ENCODE data around the gene ZCCHC7.
"Not testable (repeated sequence)": the region's sequence is repeated elsewhere in the genome, so short reads cannot be mapped to it uniquely, and the experiment has no call there.

Gene ZCCHC7

GRCh38 chr9:37184905-37185867 is 64.8 kb downstream of the ZCCHC7 start:
- H3K36me3 ChIP-seq (ENCODE audit: control insufficient read depth, insufficient read depth, low read length) = peaks cover 4% of the 10 kb centered on the region
- no peaks in the 10 kb centered on the region for H3K27me3 ChIP-seq (replicated peaks; ENCODE audit: control insufficient read depth, insufficient read depth, low read length, poor library complexity, severe bottlenecking)
- no peak overlapping the region for H3K4me3 ChIP-seq (ENCODE audit: insufficient read depth, low read depth, low read length, poor library complexity, severe bottlenecking)
- no peak overlapping the region for H3K27ac ChIP-seq (ENCODE audit: insufficient read depth, low read length, poor library complexity, severe bottlenecking)
- H3K4me1 ChIP-seq (ENCODE audit: control insufficient read depth, insufficient read depth, low read length, poor library complexity, severe bottlenecking) = peaks cover 8% of the 10 kb centered on the region
- H3K9me3 ChIP-seq (ENCODE audit: control insufficient read depth, low read length) = no peaks in the 10 kb centered on the region
- no peak for DNase-seq

GRCh38 chr9:37187292-37187691 is 66.9 kb downstream of the ZCCHC7 start:
- Histone ChIP-seq H3K4me1 (ENCODE audit: control insufficient read depth, insufficient read depth, low read length, poor library complexity, severe bottlenecking) (peaks cover 8% of the 10 kb centered on the region), H3K9me3 (ENCODE audit: control insufficient read depth, low read length) (no peaks in the 10 kb centered on the region), H3K36me3 (ENCODE audit: control insufficient read depth, insufficient read depth, low read length) (peaks cover 4% of the 10 kb centered on the region), H3K27me3 (replicated peaks; ENCODE audit: control insufficient read depth, insufficient read depth, low read length, poor library complexity, severe bottlenecking) (no peaks in the 10 kb centered on the region), H3K4me3 (ENCODE audit: insufficient read depth, low read depth, low read length, poor library complexity, severe bottlenecking) (no peak overlapping the region), H3K27ac (ENCODE audit: insufficient read depth, low read length, poor library complexity, severe bottlenecking) (no peak overlapping the region)
- DNase-seq = no peak

- H3K27ac ChIP-seq (ENCODE audit: insufficient read depth, low read length, poor library complexity, severe bottlenecking) = no peak overlapping the region
- H3K4me1 ChIP-seq (ENCODE audit: control insufficient read depth, insufficient read depth, low read length, poor library complexity, severe bottlenecking) = peaks cover 8% of the 10 kb centered on the region
- no peaks in the 10 kb centered on the region for H3K27me3 ChIP-seq (replicated peaks; ENCODE audit: control insufficient read depth, insufficient read depth, low read length, poor library complexity, severe bottlenecking)
- no peak overlapping the region for H3K4me3 ChIP-seq (ENCODE audit: insufficient read depth, low read depth, low read length, poor library complexity, severe bottlenecking)
- H3K36me3 ChIP-seq (ENCODE audit: control insufficient read depth, insufficient read depth, low read length) = peaks cover 4% of the 10 kb centered on the region
- no peak for DNase-seq
- no peaks in the 10 kb centered on the region for H3K9me3 ChIP-seq (ENCODE audit: control insufficient read depth, low read length)
Observed at GRCh38 chr9:37187713-37188439, 67.5 kb downstream of the ZCCHC7 start.

- not testable (repeated sequence) for H3K27ac ChIP-seq (ENCODE audit: insufficient read depth, low read length, poor library complexity, severe bottlenecking)
Observed at GRCh38 chr9:37190739-37191138, 70.4 kb downstream of the ZCCHC7 start.

GRCh38 chr9:37191403-37192089 is 71.2 kb downstream of the ZCCHC7 start:
- Histone ChIP-seq H3K27ac (ENCODE audit: insufficient read depth, low read length, poor library complexity, severe bottlenecking) (no peak overlapping the region), H3K4me1 (ENCODE audit: control insufficient read depth, insufficient read depth, low read length, poor library complexity, severe bottlenecking) (peaks cover 8% of the 10 kb centered on the region), H3K9me3 (ENCODE audit: control insufficient read depth, low read length) (no peaks in the 10 kb centered on the region), H3K4me3 (ENCODE audit: insufficient read depth, low read depth, low read length, poor library complexity, severe bottlenecking) (no peak overlapping the region), H3K36me3 (ENCODE audit: control insufficient read depth, insufficient read depth, low read length) (no peaks in the 10 kb centered on the region), H3K27me3 (replicated peaks; ENCODE audit: control insufficient read depth, insufficient read depth, low read length, poor library complexity, severe bottlenecking) (no peaks in the 10 kb centered on the region)
- DNase-seq = no peak

More at GRCh38 chr9:37190739-37191138, 70.4 kb downstream of the ZCCHC7 start:
- H3K4me3 ChIP-seq (ENCODE audit: insufficient read depth, low read depth, low read length, poor library complexity, severe bottlenecking); H3K4me1 ChIP-seq (ENCODE audit: control insufficient read depth, insufficient read depth, low read length, poor library complexity, severe bottlenecking); H3K9me3 ChIP-seq (ENCODE audit: control insufficient read depth, low read length); DNase-seq; H3K36me3 ChIP-seq (ENCODE audit: control insufficient read depth, insufficient read depth, low read length); H3K27me3 ChIP-seq (replicated peaks; ENCODE audit: control insufficient read depth, insufficient read depth, low read length, poor library complexity, severe bottlenecking): not testable (repeated sequence)

- H3K36me3 ChIP-seq (ENCODE audit: control insufficient read depth, insufficient read depth, low read length) = no peaks in the 10 kb centered on the region
- no peak overlapping the region for H3K27ac ChIP-seq (ENCODE audit: insufficient read depth, low read length, poor library complexity, severe bottlenecking)
Observed at GRCh38 chr9:37192803-37193202, 72.4 kb downstream of the ZCCHC7 start.

GRCh38 chr9:37197158-37198038 is 77.0 kb downstream of the ZCCHC7 start:
- Histone ChIP-seq H3K27ac (ENCODE audit: insufficient read depth, low read length, poor library complexity, severe bottlenecking) (no peak overlapping the region), H3K36me3 (ENCODE audit: control insufficient read depth, insufficient read depth, low read length) (no peaks in the 10 kb centered on the region), H3K4me3 (ENCODE audit: insufficient read depth, low read depth, low read length, poor library complexity, severe bottlenecking) (no peak overlapping the region), H3K4me1 (ENCODE audit: control insufficient read depth, insufficient read depth, low read length, poor library complexity, severe bottlenecking) (peaks cover 7% of the 10 kb centered on the region), H3K27me3 (replicated peaks; ENCODE audit: control insufficient read depth, insufficient read depth, low read length, poor library complexity, severe bottlenecking) (no peaks in the 10 kb centered on the region), H3K9me3 (ENCODE audit: control insufficient read depth, low read length) (no peaks in the 10 kb centered on the region)
- DNase-seq = no peak

More at GRCh38 chr9:37192803-37193202, 72.4 kb downstream of the ZCCHC7 start:
- H3K9me3 ChIP-seq (ENCODE audit: control insufficient read depth, low read length) = no peaks in the 10 kb centered on the region
- no peaks in the 10 kb centered on the region for H3K27me3 ChIP-seq (replicated peaks; ENCODE audit: control insufficient read depth, insufficient read depth, low read length, poor library complexity, severe bottlenecking)
- H3K4me3 ChIP-seq (ENCODE audit: insufficient read depth, low read depth, low read length, poor library complexity, severe bottlenecking) = no peak overlapping the region
- DNase-seq = no peak
- peaks cover 5% of the 10 kb centered on the region for H3K4me1 ChIP-seq (ENCODE audit: control insufficient read depth, insufficient read depth, low read length, poor library complexity, severe bottlenecking)

- no peak overlapping the region for H3K4me3 ChIP-seq (ENCODE audit: insufficient read depth, low read depth, low read length, poor library complexity, severe bottlenecking)
- DNase-seq = no peak
- H3K27ac ChIP-seq (ENCODE audit: insufficient read depth, low read length, poor library complexity, severe bottlenecking) = no peak overlapping the region
- H3K36me3 ChIP-seq (ENCODE audit: control insufficient read depth, insufficient read depth, low read length) = no peaks in the 10 kb centered on the region
- H3K9me3 ChIP-seq (ENCODE audit: control insufficient read depth, low read length) = no peaks in the 10 kb centered on the region
- H3K4me1 ChIP-seq (ENCODE audit: control insufficient read depth, insufficient read depth, low read length, poor library complexity, severe bottlenecking) = peaks cover 7% of the 10 kb centered on the region
- H3K27me3 ChIP-seq (replicated peaks; ENCODE audit: control insufficient read depth, insufficient read depth, low read length, poor library complexity, severe bottlenecking) = no peaks in the 10 kb centered on the region
Observed at GRCh38 chr9:37198039-37198729, 77.8 kb downstream of the ZCCHC7 start.

- H3K36me3 ChIP-seq (ENCODE audit: control insufficient read depth, insufficient read depth, low read length) = no peaks in the 10 kb centered on the region
- H3K27ac ChIP-seq (ENCODE audit: insufficient read depth, low read length, poor library complexity, severe bottlenecking) = no peak overlapping the region
- H3K4me3 ChIP-seq (ENCODE audit: insufficient read depth, low read depth, low read length, poor library complexity, severe bottlenecking) = no peak overlapping the region
- no peaks in the 10 kb centered on the region for H3K27me3 ChIP-seq (replicated peaks; ENCODE audit: control insufficient read depth, insufficient read depth, low read length, poor library complexity, severe bottlenecking)
- no peak for DNase-seq
- no peaks in the 10 kb centered on the region for H3K9me3 ChIP-seq (ENCODE audit: control insufficient read depth, low read length)
- H3K4me1 ChIP-seq (ENCODE audit: control insufficient read depth, insufficient read depth, low read length, poor library complexity, severe bottlenecking) = peaks cover 7% of the 10 kb centered on the region
Observed at GRCh38 chr9:37198831-37199230, 78.5 kb downstream of the ZCCHC7 start.

All from effector memory CD4-positive, alpha-beta T cell (primary cell).